Hematopoietic multipotent progenitor cell treated with erythropoietin and hydrocortisone succinate and interleukin-3 and kit ligand, for 4 days (in vitro differentiated cells): ENCODE data around the gene ODAD4.

ENCODE experiments used
- DNase-seq: peaks from one replicate; pipeline ENCODE4 v3.0.0-alpha.2; 2015

ODAD4 gene

GRCh38 chr17:41974031-41974430, 43.6 kb downstream of the ODAD4 start:
- no peak for DNase-seq

GRCh38 chr17:41974658-41975057, 44.2 kb downstream of the ODAD4 start:
- DNase-seq: no peak

GRCh38 chr17:41975099-41976083, 45.0 kb downstream of the ODAD4 start:
- no peak for DNase-seq

- DNase-seq: no peak
These were observed 45.8 kb downstream of the ODAD4 start for GRCh38 chr17:41976142-41976768.

- DNase-seq: no peak
These were observed 47.6 kb downstream of the ODAD4 start for GRCh38 chr17:41977991-41978390.

- no peak for DNase-seq
These were observed 51.8 kb downstream of the ODAD4 start for GRCh38 chr17:41982026-41982760.

GRCh38 chr17:41984454-41984853, 54.0 kb downstream of the ODAD4 start:
- no peak for DNase-seq

- no peak for DNase-seq
These were observed 55.5 kb downstream of the ODAD4 start for GRCh38 chr17:41985919-41986318.

GRCh38 chr17:41986634-41987033, 56.2 kb downstream of the ODAD4 start:
- no peak for DNase-seq

GRCh38 chr17:41987642-41988041, 57.2 kb downstream of the ODAD4 start:
- no peak for DNase-seq

- no peak for DNase-seq
These were observed 58.0 kb downstream of the ODAD4 start for GRCh38 chr17:41988418-41988817.

- DNase-seq: no peak
These were observed 59.4 kb downstream of the ODAD4 start for GRCh38 chr17:41989702-41990419.

GRCh38 chr17:41992576-41992975, 62.2 kb downstream of the ODAD4 start:
- no peak for DNase-seq

- DNase-seq: no peak
These were observed 66.4 kb downstream of the ODAD4 start for GRCh38 chr17:41996855-41997164.

GRCh38 chr17:41998497-41998896, 68.1 kb downstream of the ODAD4 start:
- no peak for DNase-seq

- DNase-seq: no peak
These were observed 70.2 kb downstream of the ODAD4 start for GRCh38 chr17:42000413-42001133.

GRCh38 chr17:42001729-42002128, 71.3 kb downstream of the ODAD4 start:
- DNase-seq: no peak

GRCh38 chr17:42002175-42002791, 71.9 kb downstream of the ODAD4 start:
- DNase-seq: no peak

GRCh38 chr17:42002792-42003301, 72.4 kb downstream of the ODAD4 start:
- DNase-seq: no peak

- DNase-seq: no peak
These were observed 74.7 kb downstream of the ODAD4 start for GRCh38 chr17:42005166-42005565.

- peak; percentile 35 for DNase-seq
These were observed 78.8 kb downstream of the ODAD4 start for GRCh38 chr17:42009170-42009569.

GRCh38 chr17:42010266-42010680, 79.9 kb downstream of the ODAD4 start:
- DNase-seq: peak; percentile 35
